ENCODE results near the gene DNASE1L2.
A peak's percentile ranks its signal among the peaks of the same experiment; 100 is the strongest.

DNA sequence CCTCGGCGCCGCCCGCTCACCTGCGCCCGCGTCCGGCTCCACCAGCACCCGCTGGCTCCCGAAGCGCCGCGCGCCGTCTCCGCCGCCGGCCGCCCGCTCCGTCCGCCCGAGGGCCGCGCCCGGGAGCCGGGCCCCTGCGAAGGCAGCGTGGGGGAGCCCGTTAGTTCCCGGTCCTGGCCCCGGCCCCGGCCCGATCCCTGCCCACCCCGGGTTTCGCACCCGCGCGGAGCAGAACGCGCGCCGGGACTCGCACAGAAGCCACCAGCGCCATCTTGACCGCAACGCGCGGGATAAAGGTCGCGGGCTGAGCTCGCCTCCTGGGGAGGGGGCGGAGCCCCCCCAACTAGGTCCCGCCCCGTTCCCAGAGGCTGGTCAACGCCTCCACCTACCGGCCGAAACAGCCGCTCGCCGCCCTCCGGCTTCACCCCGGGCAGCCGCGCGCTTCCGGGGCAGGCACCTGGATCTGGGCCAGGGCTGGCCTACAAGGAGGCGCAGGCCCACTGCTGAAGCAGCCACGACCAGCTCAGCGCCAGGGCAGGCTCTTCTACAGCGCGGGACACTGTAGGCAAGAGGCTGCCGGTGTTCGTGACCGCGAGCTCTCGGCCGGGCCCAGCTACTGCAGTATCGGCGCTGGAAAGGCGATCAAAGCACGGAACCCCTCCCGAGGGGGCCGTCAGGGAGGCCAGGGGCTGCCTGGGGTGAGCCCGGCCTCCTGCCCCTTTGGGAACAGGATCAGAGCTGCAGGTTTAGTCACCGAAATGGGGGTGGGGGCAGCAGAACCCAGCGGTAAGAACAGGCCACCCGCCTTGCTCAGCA is 15.3 kb downstream of the DNASE1L2 start, which contains the start of gene ECI1:
- TF ChIP-seq YY1 (IDR thresholded peaks at IDR 0.05; ENCODE audit: insufficient read depth, insufficient read length) (peak; percentile 72), SUZ12 (IDR thresholded peaks at IDR 0.05; ENCODE audit: extremely low read depth, insufficient read depth, insufficient read length) (no peak)

Measured in NT2/D1 (cell line).